Measurements from ENCODE around the gene TRAF3.

- TF ChIP-seq YY1 (IDR thresholded peaks at IDR 0.05; ENCODE audit: insufficient read depth, insufficient read length) (no peak), ZNF274 (IDR thresholded peaks at IDR 0.05; ENCODE audit: low read depth, low read length) (no peak)
Observed at GRCh38 chr14:102867826-102868580, 90.8 kb downstream of the TRAF3 start.

Measured in NT2/D1 (cell line).